CD4-positive, alpha-beta T cell (primary cell): ENCODE results near the gene GRID1. TPM values are rescaled to one million over a fixed set of nuclear protein-coding genes. Genes with fewer than 3 reads are reported as not detected.

Source experiments
- ATAC-seq: fragments of 200-7000 bp; cut with Tn5 transposase; one replicate; pipeline ENCODE4 v1.10.0; 2022; ENCODE audit warnings: mild to moderate bottlenecking; ENCODE audit not compliant: poor library complexity
- CTCF ChIA-PET: fragments of 350-600 bp; sonication (Branson Sonifier 250); formaldehyde crosslinking; loops from one replicate; lab custom pipeline; 2021; ENCODE audit warnings: antibody characterized with exemption, inconsistent platforms; lab: Charles Lee
- POLR2A ChIA-PET: fragments of 350-600 bp; sonication (Branson Sonifier 250); formaldehyde crosslinking; loops from one replicate; lab custom pipeline; 2021; ENCODE audit warnings: antibody characterized with exemption, inconsistent platforms; lab: Charles Lee
- DNase-seq, 14 experiments: peaks; one replicate each; pipeline ENCODE4 v3.0.0-alpha.2; 2013 to 2020; ENCODE audit warnings: mixed read lengths in 2 of 14
- H3K27ac ChIP-seq, 2 donors: one replicate each; pipeline versions ENCODE4 v1.5.1 to v1.7.0; 2013; ENCODE audit warnings: low read length in 2 of 2, low read depth in 1 of 2, mild to moderate bottlenecking in 1 of 2
- H3K27me3 ChIP-seq, 2 experiments: 1 replicate in 1 of 2; 2 replicates in 1 of 2; pipeline versions ENCODE4 v1.6.1 to v1.7.0; 2013; ENCODE audit warnings: low read length in 2 of 2, control low read depth in 1 of 2, mild to moderate bottlenecking in 1 of 2, moderate library complexity in 1 of 2; ENCODE audit not compliant: insufficient read depth in 2 of 2, control insufficient read depth in 1 of 2
- H3K36me3 ChIP-seq: one replicate; pipeline ENCODE4 v1.6.1; 2013; ENCODE audit warnings: low read length, control low read depth; ENCODE audit not compliant: insufficient read depth
- H3K4me1 ChIP-seq: one replicate; pipeline ENCODE4 v1.6.1; 2013; ENCODE audit warnings: low read length, control low read depth; ENCODE audit not compliant: insufficient read depth
- H3K4me3 ChIP-seq: one replicate; pipeline ENCODE4 v1.5.1; 2013; ENCODE audit warnings: mild to moderate bottlenecking, low read length, moderate library complexity
- H3K9me3 ChIP-seq, 2 experiments: 1 replicate in 1 of 2; 2 replicates in 1 of 2; pipeline versions ENCODE4 v1.6.1 to v1.7.0; 2013; ENCODE audit warnings: low read length in 2 of 2, mild to moderate bottlenecking in 2 of 2, control low read depth in 1 of 2, moderate library complexity in 1 of 2; ENCODE audit not compliant: control insufficient read depth in 1 of 2, insufficient read depth in 1 of 2
- H3K27ac Mint-ChIP-seq: one replicate; pipeline ENCODE4 v1.8.0; 2020; ENCODE audit warnings: mixed read lengths
- H3K27me3 Mint-ChIP-seq: one replicate; pipeline ENCODE4 v1.8.0; 2021; ENCODE audit warnings: mixed read lengths
- H3K36me3 Mint-ChIP-seq: one replicate; pipeline ENCODE4 v1.8.0; 2021; ENCODE audit warnings: low read depth, mixed read lengths
- H3K4me1 Mint-ChIP-seq: one replicate; pipeline ENCODE4 v1.8.0; 2021; ENCODE audit warnings: low read depth, mixed read lengths
- H3K4me3 Mint-ChIP-seq: one replicate; pipeline ENCODE4 v1.8.0; 2020; ENCODE audit warnings: mild to moderate bottlenecking, mixed read lengths
- H3K9me3 Mint-ChIP-seq: one replicate; pipeline ENCODE4 v1.8.0; 2020; ENCODE audit warnings: mixed read lengths
- intact Hi-C, 2 experiments: fragments of 100-400 bp; cut with DNase I in 1 of 2; cut with micrococcal nuclease in 1 of 2; formaldehyde crosslinking; loops; one replicate each; pipeline versions ENCODE4 v1.15.1 to v1.9.0; 2023 to 2025; cut with DNase I, micrococcal nuclease
- total RNA-seq, 174 experiments: library from RNA in 2 of 174; stranded (reverse) in 2 of 174; gene quantifications; one replicate each; pipeline ENCODE4 v1.2.3 and lab custom pipeline; 2021 to 2026
- TF ChIP-seq, protein P1 (sequence below): fragments of 200-600 bp; IDR thresholded peaks from one replicate; pipeline ENCODE4 v1.8.0; 2022; ENCODE audit warnings: antibody characterized with exemption, mild to moderate bottlenecking

GRID1 gene
- total RNA-seq, 2 experiments from 2014 or later = not detected

DNA sequence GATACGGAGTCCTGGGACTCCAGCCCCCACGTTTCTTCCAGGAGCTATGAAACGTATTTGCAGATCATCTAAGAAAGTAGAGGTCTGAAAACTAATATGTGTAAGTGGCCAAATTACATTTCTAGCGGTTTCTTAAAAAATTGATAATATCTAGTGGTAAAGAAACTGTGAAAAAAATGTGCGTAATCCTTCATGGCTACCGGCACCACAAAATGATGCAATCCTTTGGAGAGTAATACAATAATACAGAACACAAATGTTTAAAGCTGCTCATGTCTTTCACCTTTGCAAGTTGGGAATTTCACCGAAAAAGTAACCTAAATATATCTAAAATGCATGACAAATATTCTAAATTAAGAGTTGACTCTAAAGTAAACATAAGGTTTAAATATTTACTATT lies 742.1 kb downstream of the GRID1 start:
- no peaks in the 10 kb centered on the region for H3K36me3 ChIP-seq
- CTCF ChIA-PET = no interaction called here
- Mint-ChIP-seq H3K4me3 (no peak overlapping the region), H3K9me3 (no peaks in the 10 kb centered on the region), H3K36me3 (no peaks in the 10 kb centered on the region), H3K27me3 (no peaks in the 10 kb centered on the region), H3K27ac (no peak overlapping the region), H3K4me1 (peaks cover 8% of the 10 kb centered on the region)
- H3K9me3 ChIP-seq = no peaks in the 10 kb centered on the region
- TF ChIP-seq, protein P1, sequence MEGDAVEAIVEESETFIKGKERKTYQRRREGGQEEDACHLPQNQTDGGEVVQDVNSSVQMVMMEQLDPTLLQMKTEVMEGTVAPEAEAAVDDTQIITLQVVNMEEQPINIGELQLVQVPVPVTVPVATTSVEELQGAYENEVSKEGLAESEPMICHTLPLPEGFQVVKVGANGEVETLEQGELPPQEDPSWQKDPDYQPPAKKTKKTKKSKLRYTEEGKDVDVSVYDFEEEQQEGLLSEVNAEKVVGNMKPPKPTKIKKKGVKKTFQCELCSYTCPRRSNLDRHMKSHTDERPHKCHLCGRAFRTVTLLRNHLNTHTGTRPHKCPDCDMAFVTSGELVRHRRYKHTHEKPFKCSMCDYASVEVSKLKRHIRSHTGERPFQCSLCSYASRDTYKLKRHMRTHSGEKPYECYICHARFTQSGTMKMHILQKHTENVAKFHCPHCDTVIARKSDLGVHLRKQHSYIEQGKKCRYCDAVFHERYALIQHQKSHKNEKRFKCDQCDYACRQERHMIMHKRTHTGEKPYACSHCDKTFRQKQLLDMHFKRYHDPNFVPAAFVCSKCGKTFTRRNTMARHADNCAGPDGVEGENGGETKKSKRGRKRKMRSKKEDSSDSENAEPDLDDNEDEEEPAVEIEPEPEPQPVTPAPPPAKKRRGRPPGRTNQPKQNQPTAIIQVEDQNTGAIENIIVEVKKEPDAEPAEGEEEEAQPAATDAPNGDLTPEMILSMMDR = no peak
- intact Hi-C loops = no loop called here
- H3K4me3 ChIP-seq = no peak overlapping the region
- no peaks in the 10 kb centered on the region for H3K27me3 ChIP-seq
- POLR2A ChIA-PET = interaction anchor here (0.6 to 1.3 kb wide), 2 partner anchors 12 to 168 kb away, joined by 3 to 5 read pairs; no protein-coding TSS in a partner anchor
- H3K27ac ChIP-seq = no peak overlapping the region
- no peaks in the 10 kb centered on the region for H3K4me1 ChIP-seq
- DNase-seq = no peak
- no peak for ATAC-seq

DNA sequence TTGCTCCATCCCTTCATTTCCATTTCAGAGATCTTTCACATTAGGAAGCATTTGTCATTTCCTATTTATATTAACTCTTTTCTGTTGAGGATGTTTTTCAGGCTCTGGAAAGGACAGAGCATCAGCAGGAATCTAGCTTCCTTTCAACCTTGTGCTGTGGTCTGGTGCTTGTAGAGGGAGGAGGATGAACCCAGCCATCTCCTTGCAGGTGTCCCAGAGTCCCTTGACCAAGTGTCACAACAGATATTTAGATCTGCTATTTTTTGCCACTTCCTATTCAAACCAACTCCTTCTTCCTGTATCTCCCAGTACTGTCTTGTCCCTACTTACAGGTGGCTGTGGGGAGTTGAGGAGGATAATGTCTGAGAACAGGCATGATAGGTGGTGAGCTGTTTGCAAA lies 742.8 kb downstream of the GRID1 start:
- H3K9me3 ChIP-seq = no peaks in the 10 kb centered on the region
- peaks cover 8% of the 10 kb centered on the region for H3K4me1 Mint-ChIP-seq
- ChIA-PET POLR2A (no interaction called here), CTCF (no interaction called here)
- no peaks in the 10 kb centered on the region for H3K9me3 Mint-ChIP-seq
- no peak overlapping the region for H3K4me3 Mint-ChIP-seq
- TF ChIP-seq, protein P1 = no peak
- no peaks in the 10 kb centered on the region for H3K36me3 ChIP-seq
- no peak overlapping the region for H3K4me3 ChIP-seq
- H3K27me3 ChIP-seq = no peaks in the 10 kb centered on the region
- no peak overlapping the region for H3K27ac ChIP-seq
- DNase-seq (no peak), ATAC-seq (no peak)
- H3K27me3 Mint-ChIP-seq = no peaks in the 10 kb centered on the region
- H3K36me3 Mint-ChIP-seq = no peaks in the 10 kb centered on the region
- no peak overlapping the region for H3K27ac Mint-ChIP-seq
- H3K4me1 ChIP-seq = no peaks in the 10 kb centered on the region
- intact Hi-C loops = no loop called here

DNA sequence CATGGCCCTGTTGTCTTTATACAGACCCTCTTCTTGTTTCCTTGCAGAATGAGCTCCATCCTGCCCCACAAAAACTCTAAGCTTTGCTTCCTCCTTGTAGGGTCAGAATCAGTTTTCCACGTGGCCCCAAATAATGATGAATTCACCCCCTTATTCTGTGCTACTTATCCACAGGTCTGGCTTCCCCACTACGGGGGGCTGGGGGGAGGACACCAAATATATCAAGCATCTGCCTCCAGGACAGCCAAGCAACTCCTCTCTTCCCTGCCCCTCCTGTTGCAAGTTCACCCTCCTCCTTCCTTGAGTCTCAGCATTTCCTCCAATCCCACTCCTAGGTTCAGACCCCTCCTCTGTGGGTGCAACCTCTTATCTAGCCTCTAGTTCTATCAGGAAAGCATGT lies 743.3 kb downstream of the GRID1 start:
- Mint-ChIP-seq H3K27me3 (no peaks in the 10 kb centered on the region), H3K4me1 (peaks cover 10% of the 10 kb centered on the region), H3K9me3 (no peaks in the 10 kb centered on the region), H3K27ac (no peak overlapping the region), H3K4me3 (no peak overlapping the region), H3K36me3 (no peaks in the 10 kb centered on the region)
- H3K27me3 ChIP-seq = no peaks in the 10 kb centered on the region
- no peak overlapping the region for H3K27ac ChIP-seq
- intact Hi-C loops = no loop called here
- H3K4me1 ChIP-seq = no peaks in the 10 kb centered on the region
- POLR2A ChIA-PET = interaction anchor here (0.7 to 1.2 kb wide), 2 partner anchors 9 to 11 kb away, joined by 3 to 6 read pairs; no protein-coding TSS in a partner anchor
- no peaks in the 10 kb centered on the region for H3K36me3 ChIP-seq
- H3K9me3 ChIP-seq = no peaks in the 10 kb centered on the region
- no peak for DNase-seq
- H3K4me3 ChIP-seq = no peak overlapping the region
- CTCF ChIA-PET = no interaction called here
- no peak for ATAC-seq
- TF ChIP-seq, protein P1 = no peak
